Ovary (tissue), 3 donors: ENCODE results near the gene PSMB7.

Experiments used
- POLR2A ChIP-seq: fragments of 450-650 bp; IDR thresholded peaks from one replicate; pipeline ENCODE4 v1.6.1; 2017; ENCODE audit warnings: antibody characterized with exemption, mild to moderate bottlenecking, moderate library complexity
- TF ChIP-seq, protein P1 (sequence below), 3 donors: fragments of 450-650 bp in 2 of 3; fragments of 200-600 bp in 1 of 3; IDR thresholded peaks; one replicate each; pipeline versions ENCODE4 v1.5.1 to v1.8.0; 2016 to 2022; ENCODE audit warnings: antibody characterized with exemption in 3 of 3, mild to moderate bottlenecking in 1 of 3
- donor health status: DM: no; HTN: no; CAD: no.

DNA sequence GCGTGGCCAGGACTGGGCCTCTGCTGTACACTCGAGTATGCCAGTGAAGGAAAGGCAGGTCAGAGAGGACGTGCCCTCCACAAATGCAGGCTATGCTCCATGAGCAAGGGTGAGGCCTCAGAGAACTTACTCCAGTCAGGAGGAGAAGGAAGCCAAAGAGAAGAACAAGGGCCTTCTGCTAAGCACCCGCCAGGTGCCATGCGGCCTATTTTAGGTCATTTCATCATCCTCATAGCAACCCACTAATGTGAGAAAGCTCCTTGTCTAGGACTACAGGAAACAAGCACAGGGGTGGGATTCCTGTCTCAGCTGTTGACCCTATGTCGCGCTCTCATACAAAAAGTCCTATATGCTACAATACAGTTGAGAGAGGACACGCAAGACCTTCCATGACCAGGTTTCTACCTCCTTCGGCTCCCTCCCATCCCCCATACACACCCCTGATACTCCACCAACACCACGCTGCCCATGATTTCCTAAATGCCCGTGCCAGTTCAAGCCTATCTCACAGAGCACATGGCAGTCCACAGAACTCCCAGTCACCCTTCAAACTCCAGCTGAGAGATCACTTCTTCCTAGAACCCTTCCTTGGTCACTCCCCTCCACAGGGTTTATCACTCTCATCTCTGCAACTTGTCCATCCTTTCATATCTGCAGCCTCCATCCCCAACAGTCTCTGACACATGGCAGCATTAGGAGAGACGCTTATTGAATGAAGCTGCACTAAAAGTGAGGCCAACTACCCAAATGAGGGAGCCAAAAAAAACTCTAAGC lies 26.8 kb downstream of the PSMB7 start:
- TF ChIP-seq, protein P1, sequence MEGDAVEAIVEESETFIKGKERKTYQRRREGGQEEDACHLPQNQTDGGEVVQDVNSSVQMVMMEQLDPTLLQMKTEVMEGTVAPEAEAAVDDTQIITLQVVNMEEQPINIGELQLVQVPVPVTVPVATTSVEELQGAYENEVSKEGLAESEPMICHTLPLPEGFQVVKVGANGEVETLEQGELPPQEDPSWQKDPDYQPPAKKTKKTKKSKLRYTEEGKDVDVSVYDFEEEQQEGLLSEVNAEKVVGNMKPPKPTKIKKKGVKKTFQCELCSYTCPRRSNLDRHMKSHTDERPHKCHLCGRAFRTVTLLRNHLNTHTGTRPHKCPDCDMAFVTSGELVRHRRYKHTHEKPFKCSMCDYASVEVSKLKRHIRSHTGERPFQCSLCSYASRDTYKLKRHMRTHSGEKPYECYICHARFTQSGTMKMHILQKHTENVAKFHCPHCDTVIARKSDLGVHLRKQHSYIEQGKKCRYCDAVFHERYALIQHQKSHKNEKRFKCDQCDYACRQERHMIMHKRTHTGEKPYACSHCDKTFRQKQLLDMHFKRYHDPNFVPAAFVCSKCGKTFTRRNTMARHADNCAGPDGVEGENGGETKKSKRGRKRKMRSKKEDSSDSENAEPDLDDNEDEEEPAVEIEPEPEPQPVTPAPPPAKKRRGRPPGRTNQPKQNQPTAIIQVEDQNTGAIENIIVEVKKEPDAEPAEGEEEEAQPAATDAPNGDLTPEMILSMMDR (IDR thresholded peaks at IDR 0.05) = no peak
- TF ChIP-seq POLR2A = no peak
